Esophagus squamous epithelium (tissue), 5 donors: ENCODE results near the gene PIK3CG. TPM values are rescaled to one million over a fixed set of nuclear protein-coding genes. Genes with fewer than 3 reads are reported as not detected.

Experiments
- DNase-seq: peaks from one replicate; lab custom pipeline; 2025; lab: John Stamatoyannopoulos, UW
- H3K27ac ChIP-seq, 4 donors: fragments of 200-600 bp; sonication (generic); one replicate each; pipeline ENCODE4 v1.5.1; 2016 to 2019; ENCODE audit warnings: mild to moderate bottlenecking in 1 of 4
- H3K27me3 ChIP-seq, 4 donors: fragments of 200-600 bp; sonication (generic); 1 replicate in 3 of 4; 2 replicates in 1 of 4; pipeline versions ENCODE4 v1.5.1 to v1.6.0; 2017 to 2021; ENCODE audit warnings: antibody characterized with exemption in 1 of 4
- H3K36me3 ChIP-seq, 3 donors: fragments of 200-600 bp; sonication (generic); one replicate each; pipeline ENCODE4 v1.5.1; 2016 to 2019
- H3K4me1 ChIP-seq, 3 donors: fragments of 200-600 bp; sonication (generic); one replicate each; pipeline ENCODE4 v1.5.1; 2017 to 2019
- H3K4me3 ChIP-seq, 4 donors: fragments of 200-600 bp; sonication (generic); 1 replicate in 3 of 4; 2 replicates in 1 of 4; pipeline ENCODE4 v1.5.1; 2016 to 2019; ENCODE audit warnings: mild to moderate bottlenecking in 2 of 4, moderate library complexity in 1 of 4
- H3K9me3 ChIP-seq, 3 donors: fragments of 200-600 bp; sonication (generic); one replicate each; pipeline ENCODE4 v1.5.1; 2016 to 2019
- CTCF ChIP-seq, 6 experiments: fragments of 450-650 bp in 4 of 6; fragments of 200-600 bp in 2 of 6; sonication (generic) in 2 of 6; IDR thresholded peaks; one replicate each; pipeline ENCODE4 v1.5.1; 2016 to 2019; ENCODE audit warnings: antibody characterized with exemption in 6 of 6, mild to moderate bottlenecking in 4 of 6, moderate library complexity in 4 of 6
- POLR2A ChIP-seq, 4 donors: fragments of 450-650 bp; IDR thresholded peaks; one replicate each; pipeline ENCODE4 v1.6.1; 2017; ENCODE audit warnings: antibody characterized with exemption in 4 of 4, mild to moderate bottlenecking in 4 of 4, moderate library complexity in 3 of 4
- WGBS, 2 donors: methylation state at CpG; one replicate each; pipeline ENCODE4 v1.1.5; 2018; 5-methylcytosine and 5-hydroxymethylcytosine counted together
- intact Hi-C: fragments of 100-400 bp; cut with DNase I; formaldehyde crosslinking; loops from one replicate; pipeline ENCODE4 v1.15.0; 2022
- total RNA-seq, 4 donors: library from RNA; depleted of rRNA; stranded (reverse); fragments of >200 nt; gene quantifications; one replicate each; pipeline ENCODE4 v1.1.0, GENCODE V29; 2016
- donor health status: DM: yes; HTN: yes; CAD: no.

The PIK3CG gene
- total RNA-seq, 4 donors from 2014 or later = 1.3 to 6.1 (median 2.5) TPM

GRCh38 chr7:106875508-106875907 is 10.4 kb downstream of the PIK3CG start:
- no peaks in the 10 kb centered on the region for H3K36me3 ChIP-seq
- DNase-seq = no peak
- no peak overlapping the region for H3K4me3 ChIP-seq
- no peaks in the 10 kb centered on the region for H3K27me3 ChIP-seq
- no peak for TF ChIP-seq POLR2A (IDR thresholded peaks at IDR 0.05)
- TF ChIP-seq CTCF (IDR thresholded peaks at IDR 0.05) = no peak
- 95 to 100% methylated on average over 1 of the region's 1 CpG for WGBS, 2 donors
- peaks cover 0 to under 1% (median 0%) of the 10 kb centered on the region in 3 donors for H3K4me1 ChIP-seq
- intact Hi-C loops = no loop called here
- no peak overlapping the region for H3K27ac ChIP-seq
- H3K9me3 ChIP-seq = no peaks in the 10 kb centered on the region

GRCh38 chr7:106878748-106879439 is 13.8 kb downstream of the PIK3CG start:
- H3K27me3 ChIP-seq = no peaks in the 10 kb centered on the region
- 93 to 94% methylated on average over 4 of the region's 4 CpGs for WGBS, 2 donors
- no peaks in the 10 kb centered on the region for H3K9me3 ChIP-seq
- TF ChIP-seq POLR2A (IDR thresholded peaks at IDR 0.05) = no peak
- TF ChIP-seq CTCF (IDR thresholded peaks at IDR 0.05) = no peak
- no peak for DNase-seq
- peaks cover 0 to 3% (median 0%) of the 10 kb centered on the region in 3 donors for H3K36me3 ChIP-seq
- H3K4me3 ChIP-seq = no peak overlapping the region
- no peak overlapping the region for H3K27ac ChIP-seq
- intact Hi-C loops = no loop called here
- H3K4me1 ChIP-seq = no peaks in the 10 kb centered on the region

- Histone ChIP-seq H3K27ac (no peak overlapping the region), H3K27me3 (no peaks in the 10 kb centered on the region), H3K4me1 (no peaks in the 10 kb centered on the region), H3K36me3 (peaks cover 0 to 3% (median 0%) of the 10 kb centered on the region in 3 donors), H3K9me3 (no peaks in the 10 kb centered on the region), H3K4me3 (no peak overlapping the region)
- WGBS, 2 donors = 65 to 66% methylated on average over 3 of the region's 3 CpGs
- TF ChIP-seq POLR2A (IDR thresholded peaks at IDR 0.05) (no peak), CTCF (IDR thresholded peaks at IDR 0.05) (no peak)
- intact Hi-C loops = no loop called here
- no peak for DNase-seq
Measured at GRCh38 chr7:106881984-106882383, 16.9 kb downstream of the PIK3CG start.

- Histone ChIP-seq H3K9me3 (no peaks in the 10 kb centered on the region), H3K27me3 (no peaks in the 10 kb centered on the region), H3K36me3 (peaks cover 0 to 3% (median 0%) of the 10 kb centered on the region in 3 donors), H3K27ac (no peak overlapping the region), H3K4me3 (no peak overlapping the region), H3K4me1 (no peaks in the 10 kb centered on the region)
- WGBS, 2 donors = 77 to 78% methylated on average over 2 of the region's 2 CpGs
- TF ChIP-seq CTCF (IDR thresholded peaks at IDR 0.05) = no peak
- no peak for DNase-seq
- intact Hi-C loops = no loop called here
Measured at GRCh38 chr7:106883456-106884026, 18.5 kb downstream of the PIK3CG start.

- no peaks in the 10 kb centered on the region for H3K4me1 ChIP-seq
- intact Hi-C loops = no loop called here
- TF ChIP-seq CTCF (IDR thresholded peaks at IDR 0.05) (no peak), POLR2A (IDR thresholded peaks at IDR 0.05) (no peak)
- H3K9me3 ChIP-seq = no peaks in the 10 kb centered on the region
- no peak for DNase-seq
- peaks cover 0 to 3% (median 0%) of the 10 kb centered on the region in 3 donors for H3K36me3 ChIP-seq
- H3K4me3 ChIP-seq = no peak overlapping the region
- WGBS, 2 donors = 73 to 84% methylated on average over 4 of the region's 4 CpGs
- no peaks in the 10 kb centered on the region for H3K27me3 ChIP-seq
- H3K27ac ChIP-seq = no peak overlapping the region
Measured at GRCh38 chr7:106885652-106886051, 20.6 kb downstream of the PIK3CG start.
